DMS114 treated with DMSO at 0.1 percent for 48 hours (cell line): Measurements from ENCODE around the gene TBX18.

ENCODE experiments used
- DNase-seq: peaks from one replicate; lab custom pipeline; 2025; ENCODE audit not compliant: unreplicated experiment; lab: John Stamatoyannopoulos, UW

TBX18 gene

DNA sequence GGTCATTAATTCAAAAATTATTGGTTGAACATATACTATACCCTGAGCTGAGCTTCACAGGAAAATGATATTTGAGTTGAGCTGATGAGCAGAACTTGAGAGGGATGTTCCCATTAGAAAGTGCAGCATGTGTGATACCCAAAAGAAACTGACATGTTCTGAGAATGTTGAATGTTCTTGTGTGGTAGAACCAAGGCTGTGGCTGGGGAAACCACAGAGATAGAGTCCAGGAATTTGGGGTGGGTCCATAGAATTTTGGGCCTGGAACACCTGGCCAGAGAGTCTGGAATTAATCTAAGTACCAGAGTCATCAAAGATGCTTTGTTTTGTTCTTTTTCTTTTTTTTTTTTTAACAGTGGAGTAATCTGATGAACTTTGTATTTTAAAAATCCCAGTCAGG is 88.7 kb downstream of the TBX18 start:
- DNase-seq: no peak

DNA sequence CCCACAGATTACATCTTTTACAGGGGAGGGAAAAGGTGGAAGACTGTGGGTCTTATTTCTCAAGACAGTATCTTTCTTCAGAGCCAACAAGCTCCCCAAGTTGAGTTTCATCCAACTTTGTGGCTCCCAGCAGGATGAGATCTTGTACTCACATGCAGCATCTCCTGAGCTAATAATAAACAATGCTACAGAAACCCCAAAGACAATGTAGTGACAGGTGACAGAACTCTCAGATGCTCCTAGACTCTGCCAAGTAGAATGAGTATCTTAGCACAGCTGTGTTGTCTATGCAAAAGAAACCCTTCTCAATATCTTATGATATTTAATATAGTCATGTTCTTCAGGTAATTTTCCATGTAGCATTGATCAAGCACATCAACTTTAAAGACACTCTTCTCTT is 90.0 kb downstream of the TBX18 start:
- no peak for DNase-seq

DNA sequence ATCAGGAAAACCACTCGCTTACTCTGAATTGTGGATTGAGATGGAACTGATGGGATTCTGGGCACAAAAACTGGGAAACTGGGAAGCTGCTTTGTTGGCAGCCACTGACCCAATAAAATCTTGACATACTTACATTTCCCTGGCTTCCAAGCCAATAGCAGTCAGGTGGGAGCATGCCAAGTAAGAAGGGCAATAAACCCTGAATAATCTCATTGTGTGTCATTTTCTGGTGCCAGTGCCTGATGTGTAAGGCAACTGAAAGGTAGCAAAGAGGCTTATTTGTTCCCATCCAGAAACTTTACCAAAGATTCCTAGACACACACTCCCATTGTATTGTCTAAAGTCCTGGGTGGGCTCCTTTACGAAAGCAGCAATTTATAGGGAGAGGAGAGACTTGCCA is 93.2 kb downstream of the TBX18 start:
- DNase-seq: no peak

DNA sequence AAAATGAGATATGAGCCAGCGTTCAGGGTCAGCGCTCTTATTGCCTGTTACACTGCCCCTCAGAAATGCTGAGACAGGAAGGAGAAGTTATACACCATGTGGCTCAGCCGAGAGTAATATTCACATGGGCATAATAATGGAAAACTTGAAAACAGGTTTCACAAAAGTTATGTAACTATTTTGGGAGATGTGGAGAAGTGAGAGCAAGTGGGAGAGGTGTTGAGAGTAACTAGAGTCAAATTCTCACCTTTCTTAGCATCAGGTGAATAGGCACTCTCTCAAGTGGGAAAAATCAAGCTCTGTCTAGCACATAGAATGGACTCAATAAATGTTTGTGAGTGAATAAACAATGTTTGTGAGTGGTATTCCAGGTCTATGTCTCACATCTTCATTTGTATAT is 94.5 kb downstream of the TBX18 start:
- DNase-seq: no peak

DNA sequence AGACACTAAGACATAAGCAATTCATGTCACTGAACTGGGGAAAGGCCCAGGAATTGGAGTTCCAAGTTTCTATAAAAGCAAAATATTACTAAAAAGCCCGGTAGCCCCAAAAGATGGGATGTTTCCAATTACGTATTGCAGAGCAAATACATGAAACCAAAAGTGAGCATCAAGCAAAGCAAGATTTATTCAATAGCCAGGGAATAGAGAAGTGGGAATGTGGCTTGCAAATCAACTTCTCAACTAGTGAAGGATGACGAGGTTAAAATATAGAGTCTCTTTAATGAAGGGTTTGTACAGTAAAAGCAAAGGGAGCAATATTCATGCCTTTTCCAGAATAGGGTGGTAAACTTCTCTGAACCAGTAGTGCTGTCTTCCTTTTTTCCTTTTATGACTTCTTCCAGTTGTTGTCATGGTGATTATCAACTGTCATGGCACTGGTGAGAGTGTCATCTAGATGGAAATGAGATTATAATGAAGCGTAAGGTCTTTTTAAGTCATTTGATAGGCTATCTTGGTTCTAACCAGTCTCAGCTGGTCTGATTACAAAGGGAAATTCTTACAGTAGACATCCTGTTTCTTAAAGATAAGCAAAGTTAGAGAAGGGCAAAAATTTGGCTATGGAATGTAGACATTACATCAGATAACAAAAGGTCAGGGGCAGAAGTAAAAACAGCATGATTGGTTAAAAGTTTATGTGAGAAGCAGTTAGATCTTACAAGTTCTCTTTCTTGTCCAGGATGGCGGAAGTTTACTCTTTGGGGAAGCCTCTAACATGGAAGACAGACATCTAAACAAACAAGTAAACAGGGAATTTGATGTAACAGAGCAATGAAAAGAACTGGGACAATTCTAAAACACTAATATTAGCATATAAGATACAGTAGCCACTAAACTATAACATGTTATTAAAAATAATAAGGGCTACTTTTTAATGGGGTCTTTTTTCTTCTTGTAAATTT is 96.9 kb downstream of the TBX18 start:
- no peak for DNase-seq

DNA sequence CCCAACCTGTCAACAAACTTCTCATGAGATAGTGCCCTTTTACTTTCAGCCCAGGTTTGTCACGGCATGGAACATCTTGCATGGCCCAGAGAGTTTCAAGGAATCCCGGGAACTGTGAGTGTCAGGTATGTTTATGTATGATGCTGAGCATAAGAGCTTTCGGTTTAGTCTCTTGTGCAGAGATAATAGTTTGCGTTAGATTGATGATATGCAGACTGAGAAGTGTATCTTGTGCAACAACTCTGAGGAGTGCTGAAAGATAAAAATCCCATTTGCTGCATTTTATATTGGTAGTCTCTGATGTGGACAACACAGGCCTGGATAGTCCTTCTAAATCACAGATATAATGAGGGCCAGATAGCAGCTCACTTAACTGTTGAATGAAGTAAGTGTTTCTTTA is 99.0 kb downstream of the TBX18 start:
- DNase-seq: no peak

DNA sequence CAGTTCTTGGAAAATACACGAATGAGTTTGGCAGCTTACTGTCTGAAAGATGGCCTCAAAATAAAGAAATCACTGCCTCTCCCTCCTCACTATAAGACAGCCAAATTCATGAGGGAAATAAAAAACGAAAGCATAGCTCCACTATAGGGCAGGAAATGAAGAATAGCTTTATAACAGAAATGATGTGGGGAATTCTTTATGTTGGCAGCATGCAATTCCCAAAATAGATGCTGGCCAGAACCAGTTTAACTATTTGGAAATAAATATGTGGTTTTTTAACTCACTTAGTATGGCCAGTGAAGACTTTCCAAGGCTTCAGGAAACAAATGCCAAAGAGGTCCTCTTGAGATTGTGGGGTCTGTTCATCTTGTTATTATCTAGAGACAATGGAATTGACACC is 100.5 kb downstream of the TBX18 start:
- no peak for DNase-seq

DNA sequence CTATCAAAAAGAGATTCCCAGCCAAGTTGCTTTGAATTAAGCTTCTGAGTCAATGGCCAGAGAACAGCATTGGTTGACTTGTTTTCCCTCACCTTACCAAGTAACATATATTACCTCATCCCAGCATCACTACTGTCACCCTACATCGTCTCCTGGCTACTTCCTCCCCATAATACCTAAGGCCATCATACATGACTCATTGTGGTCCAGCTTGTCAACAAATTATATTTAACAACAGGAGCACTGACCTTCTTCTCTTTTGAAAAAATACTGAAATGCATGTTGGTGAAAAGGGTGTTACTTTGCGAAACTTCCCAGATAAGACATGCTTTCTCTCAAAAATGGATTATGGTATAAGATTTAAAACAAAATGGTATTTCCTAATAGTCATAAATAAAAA is 106.9 kb downstream of the TBX18 start:
- no peak for DNase-seq

DNA sequence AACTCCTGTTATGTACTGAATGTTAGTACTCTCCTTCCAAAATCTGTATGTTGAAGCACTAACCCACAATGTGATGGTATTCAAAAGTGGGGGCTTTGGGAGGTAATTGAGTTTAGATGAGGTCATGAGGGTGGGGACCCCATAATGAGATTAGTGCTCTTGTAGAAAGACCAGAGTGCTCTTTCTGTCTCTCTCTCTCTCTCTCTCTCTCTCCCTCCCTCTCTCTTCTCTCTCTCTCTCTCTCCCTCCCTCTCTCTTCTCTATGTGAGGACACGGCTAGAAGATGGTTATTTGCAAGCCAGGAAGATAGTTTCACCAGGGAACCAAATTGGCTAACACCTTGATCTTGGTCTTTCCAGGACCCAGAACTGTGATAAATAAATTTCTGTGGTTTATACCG is 107.4 kb downstream of the TBX18 start:
- no peak for DNase-seq

DNA sequence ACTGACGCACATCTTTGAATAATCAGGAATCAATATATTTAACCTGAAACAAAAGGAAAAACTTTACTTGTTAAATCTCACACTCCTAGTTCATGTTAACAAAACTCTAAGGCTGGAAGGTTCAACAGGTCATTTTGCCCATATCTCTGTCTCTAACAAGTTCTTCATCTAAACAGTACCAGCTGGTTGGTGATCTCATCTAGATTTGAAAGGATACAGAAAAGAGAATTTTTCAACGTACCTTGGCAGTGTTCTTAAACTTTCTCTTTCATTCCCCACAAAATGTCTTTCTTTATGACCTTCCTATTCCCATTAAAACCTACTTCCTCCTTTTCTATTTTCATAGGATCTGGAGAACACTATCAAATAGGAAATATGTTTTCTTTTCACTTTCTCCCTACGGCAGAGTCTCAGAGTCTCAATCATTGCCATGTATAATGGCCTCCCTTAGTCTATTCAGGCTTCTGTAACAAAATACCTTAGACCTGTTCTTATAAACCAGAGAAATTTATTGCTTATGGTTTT is 111.3 kb downstream of the TBX18 start:
- no peak for DNase-seq

DNA sequence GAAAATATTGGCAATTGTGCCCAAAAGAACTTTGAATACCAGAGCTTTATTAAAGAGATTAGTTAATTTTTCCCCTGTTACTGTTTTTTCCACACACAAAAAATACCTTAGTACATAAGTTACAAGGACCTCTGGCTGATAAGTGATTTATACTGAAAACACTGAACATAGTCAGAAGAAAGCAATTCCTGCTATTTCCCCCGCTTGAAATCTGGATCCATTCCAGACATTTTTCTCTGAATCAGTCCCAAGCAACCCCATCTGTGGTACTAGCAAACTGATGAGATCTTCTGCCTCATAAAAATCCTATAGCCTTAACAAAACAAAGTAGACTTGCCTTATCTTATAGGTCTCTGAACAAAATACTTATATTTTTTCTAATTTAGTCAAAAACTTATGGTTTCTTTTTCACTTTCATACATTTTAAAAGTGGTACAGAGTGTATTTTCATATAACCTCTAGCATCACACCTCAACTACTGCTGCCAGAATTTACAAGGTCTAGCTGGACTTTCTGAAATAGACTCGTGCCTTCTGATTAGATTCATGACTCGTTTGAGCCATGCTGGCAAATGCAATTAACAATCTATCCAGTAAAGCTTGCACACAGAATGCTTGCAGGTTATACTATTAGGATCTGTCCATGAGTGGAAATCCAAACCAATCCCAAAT is 111.9 kb downstream of the TBX18 start:
- DNase-seq: no peak

DNA sequence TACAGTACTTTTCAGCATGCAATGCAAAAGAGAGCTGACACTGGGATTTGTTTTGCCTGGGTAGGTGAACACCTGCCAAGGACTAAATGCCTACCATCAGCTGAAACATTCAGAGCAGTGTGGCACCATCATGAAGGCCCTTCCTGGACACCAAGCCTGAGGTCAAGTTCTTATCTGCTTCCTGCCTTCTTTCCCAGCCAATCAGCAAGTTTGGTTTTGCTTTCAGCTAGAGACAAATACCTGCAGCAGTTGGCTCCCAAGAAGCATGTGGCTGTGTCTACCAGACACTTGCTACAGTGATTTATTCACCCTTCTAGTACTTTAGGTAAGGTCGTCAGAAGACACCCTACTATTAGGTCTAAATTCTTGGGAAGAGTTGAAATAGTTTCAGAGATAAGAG is 112.8 kb downstream of the TBX18 start:
- no peak for DNase-seq

DNA sequence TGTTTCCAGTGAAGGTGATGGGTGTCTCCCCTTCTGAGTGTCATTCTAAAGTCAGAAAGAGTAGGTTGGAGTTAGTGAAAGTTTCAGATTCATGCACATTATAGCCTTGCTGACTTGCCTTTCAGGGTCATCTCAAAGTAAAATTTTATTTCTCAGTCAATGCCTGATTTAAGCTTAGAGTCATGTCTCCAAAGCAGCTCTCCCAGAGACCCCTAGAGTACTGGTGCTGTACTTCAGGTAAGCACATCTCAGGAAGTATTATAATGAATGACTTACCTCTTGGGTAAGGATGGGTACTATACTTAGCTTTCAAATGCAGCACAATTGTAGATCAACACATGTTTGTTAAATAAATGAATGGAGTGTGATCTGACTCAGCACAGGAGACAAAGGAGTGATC is 116.0 kb downstream of the TBX18 start:
- DNase-seq: no peak

DNA sequence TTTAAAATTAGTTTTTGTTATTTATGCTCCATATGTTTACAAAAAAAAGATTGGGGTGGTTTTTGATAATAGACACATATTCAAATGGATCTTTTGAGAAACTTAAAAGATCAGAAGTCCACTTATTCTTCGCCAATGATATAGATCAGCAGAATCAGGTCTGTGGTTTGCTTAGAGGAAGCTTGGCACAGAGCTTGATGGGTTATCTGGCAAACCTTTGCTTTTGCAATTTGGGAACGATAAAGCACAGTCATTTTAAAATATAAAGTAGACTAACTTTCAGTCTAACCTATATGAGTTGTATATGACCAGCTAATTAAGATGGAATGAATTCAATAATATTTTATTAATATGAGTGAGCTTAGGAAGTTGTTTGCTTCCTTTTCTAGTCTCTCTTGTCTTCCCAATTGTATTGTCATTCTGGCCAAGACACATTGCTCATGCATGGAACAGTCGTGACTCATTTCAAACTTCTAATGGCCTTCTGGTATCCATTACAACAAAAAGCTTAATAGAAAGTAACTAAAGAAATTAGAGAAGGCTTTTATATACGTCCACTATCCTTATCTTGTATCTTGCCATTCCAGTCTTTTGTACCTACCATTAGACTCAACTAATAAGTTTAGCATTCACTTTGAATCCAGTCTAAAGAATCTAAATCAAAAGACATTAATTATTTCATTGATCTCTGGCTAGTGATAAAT is 118.7 kb downstream of the TBX18 start:
- DNase-seq: no peak

DNA sequence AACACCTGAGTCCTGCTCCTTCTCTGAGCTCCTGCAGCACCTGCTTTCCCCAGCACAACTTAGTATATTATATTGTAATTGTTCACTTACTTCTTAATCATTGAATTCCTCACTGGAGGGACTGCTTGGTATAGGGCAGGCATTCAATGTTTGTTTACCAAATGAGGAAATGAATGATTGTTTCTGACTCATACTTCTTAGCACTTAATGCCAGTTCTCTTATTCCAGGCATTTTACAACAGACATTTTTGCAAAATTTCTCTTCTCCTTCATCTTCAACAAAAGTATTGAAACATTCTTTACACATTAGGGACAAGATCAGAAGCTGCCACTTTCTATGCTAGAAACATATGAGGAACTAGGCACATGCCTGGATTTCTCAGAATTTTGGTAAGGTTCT is 119.4 kb downstream of the TBX18 start:
- no peak for DNase-seq

DNA sequence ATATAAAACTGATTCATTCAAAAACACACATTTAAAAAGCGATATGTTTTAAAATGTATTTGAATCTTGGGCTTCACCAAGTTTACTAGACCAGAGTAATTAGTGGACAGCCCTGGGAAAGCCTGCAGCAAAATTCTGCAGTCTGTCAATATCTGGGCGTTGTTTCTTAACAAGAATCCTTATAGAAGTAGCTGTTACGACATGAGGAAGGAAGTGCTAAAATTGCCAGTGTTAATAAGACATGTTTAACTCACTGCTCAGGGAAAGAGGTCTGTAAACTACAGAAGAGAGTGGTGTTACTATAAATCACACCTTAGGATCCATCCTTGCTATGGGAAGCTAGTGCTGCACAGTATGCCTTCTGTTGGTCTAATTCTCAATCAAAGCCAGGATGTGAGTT is 120.6 kb downstream of the TBX18 start:
- DNase-seq: no peak

DNA sequence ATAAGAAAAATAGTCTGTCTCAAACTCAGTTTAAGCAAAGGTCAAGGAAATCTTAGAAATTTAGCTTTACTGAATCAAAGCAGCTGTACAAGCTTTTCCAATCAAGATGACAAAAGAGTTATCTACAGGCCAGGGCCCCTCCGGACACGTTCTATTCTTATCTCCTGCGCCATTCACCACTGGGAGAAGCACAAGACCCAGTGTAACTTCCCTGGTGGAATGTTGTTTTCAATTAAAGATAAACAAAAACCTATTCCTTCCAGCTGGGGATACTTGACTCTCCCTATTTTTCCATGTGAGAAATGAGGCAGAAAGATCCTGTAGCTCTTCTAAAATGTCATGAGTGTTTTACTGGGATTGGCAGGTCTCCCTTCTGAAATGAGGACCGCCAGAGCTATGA is 123.3 kb downstream of the TBX18 start:
- no peak for DNase-seq

DNA sequence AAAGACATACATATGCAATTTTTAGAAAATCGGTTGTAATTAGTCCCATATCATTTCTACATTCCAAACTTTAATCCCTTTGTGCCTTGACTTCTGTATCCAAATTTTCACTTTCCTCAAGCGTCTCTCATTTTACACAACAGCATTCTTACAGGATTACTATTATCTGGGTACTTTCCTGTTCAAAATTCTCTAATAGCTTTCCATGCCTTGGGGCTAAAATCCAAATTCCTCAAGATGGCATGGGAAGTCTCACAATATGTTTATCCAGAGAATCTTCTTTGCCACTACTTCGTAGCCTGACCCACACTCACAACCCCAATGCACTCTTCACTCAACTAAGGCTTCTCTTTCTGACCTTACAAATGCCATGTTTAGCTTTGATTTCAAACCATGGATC is 125.0 kb downstream of the TBX18 start:
- no peak for DNase-seq

DNA sequence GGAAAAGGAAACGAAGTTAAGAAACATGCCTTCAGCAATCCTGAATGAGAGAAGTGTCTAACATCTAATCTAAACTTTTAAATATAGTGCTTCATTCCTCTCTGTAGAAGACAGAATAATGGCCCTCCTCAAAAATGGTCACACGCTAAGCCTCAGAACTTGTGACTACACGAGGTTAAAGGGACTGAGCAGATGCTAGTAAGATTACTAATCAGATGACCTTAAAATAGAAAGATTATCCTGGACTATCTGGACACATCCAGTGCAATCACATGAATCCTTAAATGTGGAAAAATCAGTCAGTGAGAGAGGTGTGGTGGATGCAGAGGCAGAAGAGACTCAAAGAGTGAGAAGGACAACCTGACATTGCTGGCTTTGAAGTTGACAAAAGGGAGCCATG is 126.1 kb downstream of the TBX18 start:
- no peak for DNase-seq
